Central memory CD8-positive, alpha-beta T cell (primary cell): ENCODE results near the gene RUBCN.
"Not testable (repeated sequence)": the region's sequence is repeated elsewhere in the genome, so short reads cannot be mapped to it uniquely, and the experiment has no call there.

ENCODE experiments used
- ATAC-seq: fragments of 150-1000 bp; cut with Tn5 transposase; replicated peaks from 2 replicates; pipeline ENCODE4 v1.10.0; 2022; ENCODE audit warnings: mild to moderate bottlenecking, moderate FRiP score, moderate number of reproducible peaks; ENCODE audit not compliant: poor library complexity, severe bottlenecking; ENCODE audit errors: extremely low read depth
- DNase-seq, 2 donors: peaks; one replicate each; pipeline ENCODE4 v3.0.0; 2021; ENCODE audit warnings: low spot score in 2 of 2
- H3K27ac Mint-ChIP-seq: one replicate; pipeline ENCODE4 v1.8.0; 2022; ENCODE audit warnings: low read depth, mild to moderate bottlenecking, moderate library complexity, mixed read lengths
- H3K27me3 Mint-ChIP-seq: one replicate; pipeline ENCODE4 v1.8.0; 2022; ENCODE audit warnings: mixed read lengths
- H3K36me3 Mint-ChIP-seq: one replicate; pipeline ENCODE4 v1.8.0; 2022; ENCODE audit warnings: mild to moderate bottlenecking, moderate library complexity, mixed read lengths; ENCODE audit not compliant: insufficient read depth
- H3K4me1 Mint-ChIP-seq: one replicate; pipeline ENCODE4 v1.8.0; 2022; ENCODE audit warnings: mixed read lengths
- H3K4me3 Mint-ChIP-seq: one replicate; pipeline ENCODE4 v1.8.0; 2022; ENCODE audit warnings: mild to moderate bottlenecking, moderate library complexity, mixed read lengths
- H3K9me3 Mint-ChIP-seq: one replicate; pipeline ENCODE4 v1.8.0; 2022; ENCODE audit warnings: mixed read lengths

Gene RUBCN

GRCh38 chr3:197673170-197673569 is 63.5 kb downstream of the RUBCN start:
- H3K27ac Mint-ChIP-seq, result no peak overlapping the region
- H3K4me3 Mint-ChIP-seq, result no peak overlapping the region
- H3K9me3 Mint-ChIP-seq, result no peaks in the 10 kb centered on the region
- no peaks in the 10 kb centered on the region for H3K27me3 Mint-ChIP-seq
- peaks cover 25% of the 10 kb centered on the region for H3K36me3 Mint-ChIP-seq
- DNase-seq, result no peak
- H3K4me1 Mint-ChIP-seq, result no peaks in the 10 kb centered on the region
- ATAC-seq, result no peak

- H3K4me1 Mint-ChIP-seq, result no peaks in the 10 kb centered on the region
- peaks cover 15% of the 10 kb centered on the region for H3K36me3 Mint-ChIP-seq
- no peaks in the 10 kb centered on the region for H3K27me3 Mint-ChIP-seq
- H3K9me3 Mint-ChIP-seq, result no peaks in the 10 kb centered on the region
- ATAC-seq, result no peak
- H3K27ac Mint-ChIP-seq, result no peak overlapping the region
- no peak for DNase-seq
- no peak overlapping the region for H3K4me3 Mint-ChIP-seq
These were observed 66.3 kb downstream of the RUBCN start for GRCh38 chr3:197670361-197670760.

DNA sequence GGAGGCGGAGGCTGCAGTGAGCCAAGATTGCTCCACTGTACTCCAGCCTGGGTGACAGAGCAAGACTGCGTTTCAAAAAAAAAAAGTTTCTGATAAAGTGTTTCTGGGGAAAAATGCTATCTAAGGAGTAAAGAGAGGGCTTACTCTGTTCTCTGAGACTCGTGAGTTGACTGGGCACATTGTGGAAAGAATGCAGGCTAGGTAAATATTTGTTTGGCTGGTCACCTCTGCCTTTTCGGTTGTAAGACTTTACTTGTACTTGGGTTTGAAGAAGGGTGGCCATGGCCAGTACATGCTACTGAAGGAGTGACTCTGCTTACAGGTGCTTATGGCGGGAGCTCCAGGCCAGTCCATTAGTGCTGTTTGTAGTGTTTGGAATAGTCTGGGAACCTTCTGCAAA is 68.7 kb downstream of the RUBCN start:
- Mint-ChIP-seq H3K9me3 (no peaks in the 10 kb centered on the region), H3K27me3 (no peaks in the 10 kb centered on the region), H3K4me3 (no peak overlapping the region), H3K27ac (no peak overlapping the region), H3K36me3 (peaks cover 5% of the 10 kb centered on the region), H3K4me1 (no peaks in the 10 kb centered on the region)
- ATAC-seq (no peak), DNase-seq (no peak)

DNA sequence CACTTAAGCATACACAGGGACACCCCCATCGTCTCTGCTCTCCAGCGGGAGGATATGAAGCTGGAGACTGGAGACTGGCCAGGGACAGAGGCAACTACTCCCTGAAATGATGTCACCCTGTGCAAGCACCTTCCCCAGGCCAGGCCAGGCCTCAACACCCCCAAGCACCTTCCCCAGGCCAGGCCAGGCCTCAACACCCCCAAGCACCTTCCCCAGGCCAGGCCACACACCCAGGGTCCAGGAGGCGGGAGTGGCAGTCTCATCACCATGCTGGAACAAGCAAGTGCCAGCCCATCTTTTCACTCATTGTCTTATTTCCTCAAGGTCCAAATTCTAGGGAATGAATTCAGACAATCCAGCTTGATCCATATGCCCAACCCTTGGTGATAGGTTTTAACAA is 69.4 kb downstream of the RUBCN start:
- not testable (repeated sequence) for DNase-seq, H3K27me3 Mint-ChIP-seq, H3K4me1 Mint-ChIP-seq, ATAC-seq, H3K9me3 Mint-ChIP-seq, H3K36me3 Mint-ChIP-seq
- H3K4me3 Mint-ChIP-seq, result peak overlapping the region; percentile 23
- peak overlapping the region; percentile 52 for H3K27ac Mint-ChIP-seq

DNA sequence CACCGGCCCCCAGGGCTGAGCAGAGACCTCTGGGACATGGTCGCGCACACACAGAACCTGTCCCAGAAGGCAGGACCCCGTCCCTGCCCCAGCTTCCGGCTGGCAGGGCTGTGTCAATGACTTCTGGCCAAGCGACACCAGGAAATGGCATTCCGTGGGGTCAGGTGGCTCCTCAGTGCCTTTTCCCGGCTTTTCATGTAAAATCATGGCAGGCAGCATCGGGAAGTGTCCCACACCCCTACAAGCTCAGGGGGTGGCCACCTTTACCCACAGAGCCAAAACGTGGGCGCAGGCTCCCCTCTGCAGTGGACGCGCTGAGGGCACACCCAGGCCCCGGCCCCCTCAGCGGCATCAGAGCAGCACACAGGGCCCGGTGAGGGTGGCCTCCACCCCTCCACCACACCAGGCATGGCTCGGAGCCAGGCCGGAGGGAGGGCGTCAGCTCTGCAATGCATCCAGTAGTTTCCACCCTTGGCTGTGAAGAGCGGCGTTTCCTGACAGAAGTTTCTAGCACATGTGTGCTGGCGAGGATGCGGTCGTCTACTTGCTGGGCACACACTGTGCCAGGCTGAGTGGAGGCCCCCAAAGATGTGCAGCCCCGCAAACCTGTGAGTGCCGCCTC is 70.4 kb downstream of the RUBCN start:
- not testable (repeated sequence) for H3K27me3 Mint-ChIP-seq, DNase-seq, ATAC-seq, H3K4me3 Mint-ChIP-seq, H3K36me3 Mint-ChIP-seq, H3K27ac Mint-ChIP-seq, H3K4me1 Mint-ChIP-seq, H3K9me3 Mint-ChIP-seq

DNA sequence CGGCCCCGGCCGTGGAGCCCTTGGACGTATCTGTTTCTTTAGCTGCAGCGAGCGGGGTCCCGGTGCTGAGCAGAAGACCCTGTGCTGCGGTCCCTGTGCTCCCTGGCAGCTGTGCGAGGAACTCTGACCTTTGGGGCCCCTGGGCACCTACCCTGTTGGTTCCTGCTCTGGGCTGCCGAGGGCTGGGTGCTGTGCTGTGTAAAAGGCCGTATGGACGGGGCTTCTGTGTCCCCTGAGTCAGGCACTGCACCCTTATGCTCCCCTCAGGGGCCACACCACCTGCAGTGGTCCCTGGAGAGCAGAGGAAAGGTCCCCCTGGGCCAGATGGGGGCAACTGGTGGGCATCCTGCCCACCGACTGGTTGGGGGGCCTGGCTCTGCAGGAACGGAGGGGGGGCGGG is 71.2 kb downstream of the RUBCN start:
- not testable (repeated sequence) for H3K4me3 Mint-ChIP-seq, DNase-seq, H3K4me1 Mint-ChIP-seq, H3K9me3 Mint-ChIP-seq, H3K36me3 Mint-ChIP-seq, H3K27me3 Mint-ChIP-seq, H3K27ac Mint-ChIP-seq, ATAC-seq

DNA sequence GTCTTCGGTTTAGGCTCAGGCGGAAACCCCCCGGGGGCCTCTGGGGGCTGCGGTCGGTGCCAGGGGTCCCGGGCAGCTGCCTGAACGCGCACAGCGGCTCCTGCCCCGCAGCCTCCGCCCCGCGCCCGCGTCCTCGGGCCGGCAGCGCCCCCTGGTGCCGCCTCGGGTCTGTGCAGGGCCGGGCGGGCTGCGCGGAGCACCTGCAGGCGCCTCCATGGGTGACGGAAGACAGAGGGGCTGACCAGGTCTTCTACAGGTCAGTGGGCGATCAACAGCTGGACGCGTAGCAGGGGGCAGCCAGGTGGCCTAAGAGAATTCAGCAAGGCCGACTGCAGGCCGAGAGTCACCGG is 71.6 kb downstream of the RUBCN start:
- DNase-seq, H3K9me3 Mint-ChIP-seq, H3K4me1 Mint-ChIP-seq, H3K4me3 Mint-ChIP-seq, H3K27me3 Mint-ChIP-seq, H3K36me3 Mint-ChIP-seq, H3K27ac Mint-ChIP-seq: not testable (repeated sequence)
- peak; percentile 97 for ATAC-seq

GRCh38 chr3:197664414-197665141 is 72.1 kb downstream of the RUBCN start:
- H3K27ac Mint-ChIP-seq, H3K4me3 Mint-ChIP-seq, H3K27me3 Mint-ChIP-seq, H3K36me3 Mint-ChIP-seq, H3K9me3 Mint-ChIP-seq, H3K4me1 Mint-ChIP-seq: not testable (repeated sequence)
- DNase-seq (peak in 1 of 2 donors; percentile 38), ATAC-seq (peak; percentile 61)

DNA sequence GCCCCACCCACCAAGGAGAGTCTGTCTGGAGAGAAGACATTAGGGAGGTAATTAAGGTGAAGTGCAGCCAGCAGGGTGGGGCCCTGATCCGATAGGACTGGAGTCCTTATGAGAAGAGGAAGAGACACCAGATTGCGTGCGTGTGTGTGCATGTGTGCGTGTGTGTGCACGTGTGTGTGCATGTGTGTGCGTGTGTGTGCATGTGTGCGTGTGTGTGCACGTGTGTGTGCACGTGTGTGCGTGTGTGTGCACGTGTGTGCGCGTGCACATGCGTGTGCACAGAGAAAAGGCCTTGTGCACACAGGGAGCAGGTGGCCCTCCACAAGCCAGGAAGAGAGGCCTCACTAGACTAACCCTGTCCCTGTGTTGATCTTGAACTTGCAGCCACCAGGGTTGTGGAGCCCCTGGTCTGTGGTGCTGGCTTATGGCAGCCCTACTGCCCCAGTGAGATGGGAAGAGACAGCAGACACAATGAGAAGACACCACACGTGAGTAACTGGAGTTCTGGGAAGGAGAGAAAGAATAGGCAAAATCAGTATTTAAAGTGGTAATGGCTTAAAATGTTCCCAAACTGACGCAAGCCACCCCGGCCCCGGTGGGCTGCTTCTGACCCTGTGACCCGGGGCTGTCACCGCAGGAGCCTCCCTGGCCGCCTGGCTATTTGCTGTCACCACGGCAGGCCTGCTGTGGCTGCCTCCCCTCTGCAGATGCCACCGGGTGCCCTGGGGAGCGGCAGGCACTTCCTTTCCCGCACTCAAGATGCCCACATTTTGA is 73.2 kb downstream of the RUBCN start:
- DNase-seq, H3K4me3 Mint-ChIP-seq, H3K36me3 Mint-ChIP-seq, H3K4me1 Mint-ChIP-seq, ATAC-seq, H3K9me3 Mint-ChIP-seq, H3K27ac Mint-ChIP-seq, H3K27me3 Mint-ChIP-seq: not testable (repeated sequence)

DNA sequence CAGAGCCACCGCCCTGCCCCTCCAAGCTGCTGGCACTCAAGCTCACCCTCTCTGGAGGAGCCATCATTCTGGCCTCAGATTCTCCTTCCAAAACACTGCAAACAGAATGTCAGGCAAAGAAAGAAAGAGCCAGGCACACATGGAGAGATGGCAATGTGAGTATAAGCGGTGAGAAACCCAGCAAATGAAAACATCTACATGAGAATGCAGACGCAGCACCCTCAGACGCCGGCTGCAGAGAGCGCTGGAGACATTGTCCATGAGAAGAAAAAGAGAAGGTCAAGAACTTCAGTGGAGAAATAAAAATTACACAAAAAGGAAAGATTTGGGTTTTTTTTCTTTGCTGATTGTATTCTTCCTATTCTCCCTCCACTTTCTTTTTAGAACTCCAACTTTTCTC is 74.4 kb downstream of the RUBCN start:
- H3K27ac Mint-ChIP-seq, ATAC-seq, DNase-seq, H3K9me3 Mint-ChIP-seq, H3K27me3 Mint-ChIP-seq, H3K4me1 Mint-ChIP-seq, H3K36me3 Mint-ChIP-seq, H3K4me3 Mint-ChIP-seq: not testable (repeated sequence)

- not testable (repeated sequence) for H3K27ac Mint-ChIP-seq
These were observed 74.8 kb downstream of the RUBCN start for GRCh38 chr3:197661874-197662273.

GRCh38 chr3:197661234-197661834 is 75.4 kb downstream of the RUBCN start:
- not testable (repeated sequence) for H3K27ac Mint-ChIP-seq, H3K4me1 Mint-ChIP-seq, H3K36me3 Mint-ChIP-seq, H3K4me3 Mint-ChIP-seq, H3K27me3 Mint-ChIP-seq, DNase-seq, H3K9me3 Mint-ChIP-seq, ATAC-seq

More at GRCh38 chr3:197661874-197662273, 74.8 kb downstream of the RUBCN start:
- ATAC-seq, H3K9me3 Mint-ChIP-seq, DNase-seq, H3K27me3 Mint-ChIP-seq, H3K4me3 Mint-ChIP-seq, H3K4me1 Mint-ChIP-seq, H3K36me3 Mint-ChIP-seq: not testable (repeated sequence)
